ENCODE data around the gene PRKN. TPM values are rescaled to one million over a fixed set of nuclear protein-coding genes. Genes with fewer than 3 reads are reported as not detected.

PRKN gene
- total and polyA plus RNA-seq, 9 of the 15 experiments (the other 6 are each of a cell fraction or from before 2014, with no cell fraction given) = 0.03 to 0.96 (median 0.15) TPM; not detected in 2

GRCh38 chr6:161353208-161353613, 1374.4 kb downstream of the PRKN start (continued):
- TF ChIP-seq ARID3A (IDR thresholded peaks at IDR 0.05; ENCODE audit: borderline replicate concordance, low read depth, low read length) = 0 out of 2 replicates have a peak, but pooled peaks have one; percentile 35
- TF ChIP-seq YY1 (IDR thresholded peaks at IDR 0.05; ENCODE audit: borderline replicate concordance in 1 of 3, control insufficient read depth in 1 of 3, extremely low read depth in 1 of 3, insufficient read depth in 3 of 3, insufficient read length in 1 of 3, insufficient replicate concordance in 2 of 3, low read depth in 1 of 3, low read length in 2 of 3) = peak in 1 of 3 experiments; percentile 33
- 0 out of 2 replicates have a peak, but pooled peaks have one; percentile 34 for TF ChIP-seq L3MBTL2 (IDR thresholded peaks at IDR 0.05)
- no peak for TF ChIP-seq NEUROD1 (IDR thresholded peaks at IDR 0.05; ENCODE audit: borderline replicate concordance, low read depth, low read length, partially characterized antibody)
- no peak for TF ChIP-seq NR3C1 (CRISPR knock-in tag; IDR thresholded peaks at IDR 0.05)
- TF ChIP-seq SMC3 (conservative IDR thresholded peaks at IDR 0.05; ENCODE audit: insufficient read depth, low read depth, low read length) = 0 out of 2 replicates have a peak, but pooled peaks have one; percentile 48
- TF ChIP-seq SFPQ (IDR thresholded peaks at IDR 0.05; ENCODE audit: low read depth, low read length) = no peak
- peak in 1 of 2 experiments; percentile 37; a peak in 1 of 4 replicates for TF ChIP-seq RCOR1 (IDR thresholded peaks at IDR 0.05; ENCODE audit: borderline replicate concordance in 1 of 2, low read depth in 2 of 2, low read length in 2 of 2)
- no peak for TF ChIP-seq ZNF586 (CRISPR knock-in tag; conservative IDR thresholded peaks at IDR 0.05)
